ENCODE data around the gene RPL29. TPM values are rescaled to one million over a fixed set of nuclear protein-coding genes. Genes with fewer than 3 reads are reported as not detected.

The RPL29 gene
- total and polyA plus RNA-seq, 2 of the 8 experiments (the other 6 are each of a cell fraction or from before 2014, with no cell fraction given) = 1,467 to 2,660 TPM

- no peak overlapping the region for H4K8ac ChIP-seq (ENCODE audit: extremely low read depth, insufficient read depth, low read length)
- H3K9ac ChIP-seq (replicated peaks in 1 of 4; ENCODE audit: extremely low read depth in 1 of 4, low read depth in 3 of 4, low read length in 3 of 4) = no peak overlapping the region
- no peaks in the 10 kb centered on the region for H3K23me2 ChIP-seq (ENCODE audit: low read depth, low read length)
- DNase-seq (ENCODE audit: low read depth in 1 of 2, low spot score in 2 of 2) = no peak
- TF ChIP-seq CEBPB (IDR thresholded peaks at IDR 0.05; ENCODE audit: low read depth, low read length) = no peak
- TF ChIP-seq POLR2A (IDR thresholded peaks at IDR 0.05; ENCODE audit: control extremely low read depth in 1 of 2, low read depth in 2 of 2, low read length in 2 of 2) = no peak
- TF ChIP-seq CBX5 (IDR thresholded peaks at IDR 0.05; ENCODE audit: low read depth, low read length) = no peak
- no peak for TF ChIP-seq BRCA1 (IDR thresholded peaks at IDR 0.05; ENCODE audit: low read depth, low read length)
- no peak for TF ChIP-seq TAF1 (IDR thresholded peaks at IDR 0.05; ENCODE audit: low read depth, low read length)
- no peak for TF ChIP-seq TAF7 (optimal IDR thresholded peaks at IDR 0.05; ENCODE audit: borderline replicate concordance, low read depth, low read length)
- no peak for TF ChIP-seq KDM4A (IDR thresholded peaks at IDR 0.05; ENCODE audit: low read depth, low read length, severe bottlenecking)
- no peak for TF ChIP-seq GTF2F1 (IDR thresholded peaks at IDR 0.05; ENCODE audit: borderline replicate concordance, low read depth, low read length)
- TF ChIP-seq SIN3A (conservative IDR thresholded peaks at IDR 0.05 in 1 of 2, IDR thresholded peaks at IDR 0.05 in 1 of 2; ENCODE audit: low read depth in 1 of 2, low read length in 2 of 2) = no peak
- no peak for TF ChIP-seq SP1 (IDR thresholded peaks at IDR 0.05; ENCODE audit: low read depth, low read length)
- TF ChIP-seq JUND (IDR thresholded peaks at IDR 0.05; ENCODE audit: low read length) = no peak
- no peak for TF ChIP-seq SIRT6 (IDR thresholded peaks at IDR 0.05; ENCODE audit: low read length)
- TF ChIP-seq USF2 (IDR thresholded peaks at IDR 0.05; ENCODE audit: low read length) = no peak
- TF ChIP-seq CBX8 (IDR thresholded peaks at IDR 0.05; ENCODE audit: borderline replicate concordance, low read depth, low read length) = no peak
- H2AK5ac ChIP-seq (ENCODE audit: low read depth, low read length) = peak overlapping the region; percentile 24; the same call in 1 of the 2 replicates
- no peak overlapping the region for H3K4ac ChIP-seq (replicated peaks; ENCODE audit: insufficient read length, low read depth, low read length)
- H2BK5ac ChIP-seq (ENCODE audit: low read depth, low read length) = no peak overlapping the region
- no peak overlapping the region for H2AFZ ChIP-seq (ENCODE audit: low read length)
- H3K27ac ChIP-seq (ENCODE audit: low read depth, low read length) = no peak overlapping the region
- no peaks in the 10 kb centered on the region for H4K20me1 ChIP-seq (replicated peaks in 1 of 2; ENCODE audit: control insufficient read depth in 1 of 2, insufficient read depth in 2 of 2, low read length in 2 of 2)
- no peak overlapping the region for H4K91ac ChIP-seq (replicated peaks; ENCODE audit: insufficient read length, low read length)
- 86% methylated on average over 6 of the region's 6 CpGs; no CpG with 5 or more reads in 1 of the 2 experiments for WGBS, 2 experiments (ENCODE audit: extremely low coverage in 1 of 2, insufficient coverage in 1 of 2, insufficient read length in 1 of 2, insufficient replicate concordance in 2 of 2, low coverage in 1 of 2, low lambda C conversion rate in 2 of 2, missing lambda C conversion rate in 1 of 2)
- no peaks in the 10 kb centered on the region for H3K36me3 ChIP-seq (ENCODE audit: control insufficient read depth in 2 of 4, insufficient read depth in 4 of 4, low read length in 3 of 4)
- H3K56ac ChIP-seq (replicated peaks; ENCODE audit: insufficient read length, low read depth, low read length) = no peak overlapping the region
- no peaks in the 10 kb centered on the region for H3K27me3 ChIP-seq (replicated peaks in 1 of 4; ENCODE audit: control insufficient read depth in 3 of 4, extremely low read depth in 1 of 4, insufficient read depth in 3 of 4, low read length in 3 of 4)
- H3K79me2 ChIP-seq (ENCODE audit: control insufficient read depth in 1 of 2, insufficient read depth in 2 of 2, low read length in 2 of 2) = no peaks in the 10 kb centered on the region
- ChIA-PET CTCF (ENCODE audit: partially characterized antibody) (interaction anchor here (1.2 to 33.0 kb wide), 8 partner anchors 10 to 341 kb away, joined by 3 to 984 read pairs (median 14); partner anchors contain the start of gene DUSP7), POLR2A (ENCODE audit: partially characterized antibody) (interaction anchor here (1.0 to 4.1 kb wide), 3 partner anchors 10 to 38 kb away, joined by 4 to 24 read pairs (median 5); partner anchors contain the start of gene DUSP7)
- H3K4me2 ChIP-seq (ENCODE audit: insufficient read depth in 1 of 2, low read depth in 2 of 2, low read length in 2 of 2) = no peak overlapping the region
- H3K14ac ChIP-seq (ENCODE audit: insufficient read length) = no peak overlapping the region
- no peak for FAIRE-seq
- no peak overlapping the region for H3K18ac ChIP-seq (ENCODE audit: extremely low read depth, low read length)
- no peak overlapping the region for H3K4me3 ChIP-seq (ENCODE audit: extremely low read depth in 1 of 4, insufficient read depth in 2 of 4, low read depth in 3 of 4, low read length in 4 of 4)
- no peak overlapping the region for H2BK120ac ChIP-seq (replicated peaks; ENCODE audit: low read depth, low read length)
- no peak overlapping the region for H2BK15ac ChIP-seq (ENCODE audit: low read length)
- peaks cover 0 to 8% (median 3%) of the 10 kb centered on the region in 4 experiments; a peak in 5 of 7 replicates for H3K4me1 ChIP-seq (replicated peaks in 1 of 4; ENCODE audit: control insufficient read depth in 3 of 4, insufficient read depth in 4 of 4, low read length in 3 of 4)
- no peak overlapping the region for H3K23ac ChIP-seq (ENCODE audit: insufficient read length)
- H2BK12ac ChIP-seq (ENCODE audit: low read depth, low read length) = peak overlapping the region; percentile 60; the same call in 1 of the 2 replicates
- no peak overlapping the region for H4K5ac ChIP-seq (ENCODE audit: insufficient read length, low read depth, low read length)
- H3K9me3 ChIP-seq (ENCODE audit: insufficient read depth in 2 of 2, low read depth in 1 of 2, low read length in 1 of 2) = no peaks in the 10 kb centered on the region
- no peaks in the 10 kb centered on the region for H3K79me1 ChIP-seq (ENCODE audit: low read depth, low read length)
- H2BK20ac ChIP-seq (ENCODE audit: low read length) = no peak overlapping the region
Measured at GRCh38 chr3:52043750-52044149, 48.1 kb upstream of the RPL29 start.
